Inflammatory macrophage treated with lipopolysaccharide for 4 hours (primary cell): ENCODE results near the gene CD80.

Source experiments
- DNase-seq: peaks from one replicate; pipeline ENCODE4 v3.0.0-alpha.2; 2020

CD80 gene

GRCh38 chr3:119492128-119492527 lies 67.3 kb downstream of the CD80 start:
- DNase-seq, result no peak

GRCh38 chr3:119490153-119490552 lies 69.3 kb downstream of the CD80 start:
- no peak for DNase-seq

- no peak for DNase-seq
These were observed 73.9 kb downstream of the CD80 start for GRCh38 chr3:119485563-119485962.

GRCh38 chr3:119483101-119483500 lies 76.3 kb downstream of the CD80 start:
- DNase-seq, result no peak

- DNase-seq, result no peak
These were observed 78.3 kb downstream of the CD80 start for GRCh38 chr3:119481079-119481478.
